Central memory CD8-positive, alpha-beta T cell (primary cell): ENCODE measurements around the gene MAB21L3.

Experiments
- ATAC-seq: fragments of 150-1000 bp; cut with Tn5 transposase; replicated peaks from 2 replicates; pipeline ENCODE4 v1.10.0; 2022; ENCODE audit warnings: mild to moderate bottlenecking, moderate FRiP score, moderate number of reproducible peaks; ENCODE audit not compliant: poor library complexity, severe bottlenecking; ENCODE audit errors: extremely low read depth
- DNase-seq, 2 donors: peaks; one replicate each; pipeline ENCODE4 v3.0.0; 2021; ENCODE audit warnings: low spot score in 2 of 2
- H3K27ac Mint-ChIP-seq: one replicate; pipeline ENCODE4 v1.8.0; 2022; ENCODE audit warnings: low read depth, mild to moderate bottlenecking, moderate library complexity, mixed read lengths
- H3K27me3 Mint-ChIP-seq: one replicate; pipeline ENCODE4 v1.8.0; 2022; ENCODE audit warnings: mixed read lengths
- H3K36me3 Mint-ChIP-seq: one replicate; pipeline ENCODE4 v1.8.0; 2022; ENCODE audit warnings: mild to moderate bottlenecking, moderate library complexity, mixed read lengths; ENCODE audit not compliant: insufficient read depth
- H3K4me1 Mint-ChIP-seq: one replicate; pipeline ENCODE4 v1.8.0; 2022; ENCODE audit warnings: mixed read lengths
- H3K4me3 Mint-ChIP-seq: one replicate; pipeline ENCODE4 v1.8.0; 2022; ENCODE audit warnings: mild to moderate bottlenecking, moderate library complexity, mixed read lengths
- H3K9me3 Mint-ChIP-seq: one replicate; pipeline ENCODE4 v1.8.0; 2022; ENCODE audit warnings: mixed read lengths

The MAB21L3 gene

GRCh38 chr1:116150368-116150767, 39.2 kb downstream of the MAB21L3 start:
- Mint-ChIP-seq H3K36me3 (no peaks in the 10 kb centered on the region), H3K9me3 (no peaks in the 10 kb centered on the region), H3K27me3 (peaks cover 5% of the 10 kb centered on the region), H3K27ac (no peak overlapping the region), H3K4me3 (no peak overlapping the region), H3K4me1 (peaks cover 13% of the 10 kb centered on the region)
- DNase-seq (peak in 1 of 2 donors; percentile 5), ATAC-seq (no peak)

- Mint-ChIP-seq H3K27ac (peak overlapping the region; percentile 72), H3K27me3 (no peaks in the 10 kb centered on the region), H3K4me3 (peak overlapping the region; percentile 60), H3K36me3 (peaks cover 2% of the 10 kb centered on the region), H3K4me1 (peaks cover 9% of the 10 kb centered on the region), H3K9me3 (no peaks in the 10 kb centered on the region)
- ATAC-seq (peak; percentile 98), DNase-seq (peak; percentile 61 to 71)
These were observed 40.8 kb downstream of the MAB21L3 start for GRCh38 chr1:116151739-116152576.

GRCh38 chr1:116152577-116152943, 41.4 kb downstream of the MAB21L3 start:
- Mint-ChIP-seq H3K36me3 (peaks cover 2% of the 10 kb centered on the region), H3K27me3 (no peaks in the 10 kb centered on the region), H3K9me3 (no peaks in the 10 kb centered on the region), H3K4me1 (peaks cover 5% of the 10 kb centered on the region), H3K27ac (peak overlapping the region; percentile 72), H3K4me3 (peak overlapping the region; percentile 60)
- DNase-seq (no peak), ATAC-seq (no peak)

GRCh38 chr1:116152950-116153691, 41.9 kb downstream of the MAB21L3 start:
- H3K27ac Mint-ChIP-seq, result no peak overlapping the region
- DNase-seq, result no peak
- H3K27me3 Mint-ChIP-seq, result no peaks in the 10 kb centered on the region
- H3K9me3 Mint-ChIP-seq, result no peaks in the 10 kb centered on the region
- H3K36me3 Mint-ChIP-seq, result peaks cover 2% of the 10 kb centered on the region
- peaks cover 5% of the 10 kb centered on the region for H3K4me1 Mint-ChIP-seq
- H3K4me3 Mint-ChIP-seq, result no peak overlapping the region
- ATAC-seq, result no peak

GRCh38 chr1:116153692-116154031, 42.5 kb downstream of the MAB21L3 start:
- H3K9me3 Mint-ChIP-seq, result peaks cover 4% of the 10 kb centered on the region
- H3K36me3 Mint-ChIP-seq, result peaks cover 2% of the 10 kb centered on the region
- H3K4me1 Mint-ChIP-seq, result peaks cover 5% of the 10 kb centered on the region
- DNase-seq, result no peak
- no peak for ATAC-seq
- H3K27me3 Mint-ChIP-seq, result no peaks in the 10 kb centered on the region
- H3K4me3 Mint-ChIP-seq, result no peak overlapping the region
- no peak overlapping the region for H3K27ac Mint-ChIP-seq

- H3K36me3 Mint-ChIP-seq, result peaks cover 2% of the 10 kb centered on the region
- peaks cover 5% of the 10 kb centered on the region for H3K4me1 Mint-ChIP-seq
- DNase-seq, result no peak
- no peak for ATAC-seq
- H3K27me3 Mint-ChIP-seq, result no peaks in the 10 kb centered on the region
- peaks cover 10% of the 10 kb centered on the region for H3K9me3 Mint-ChIP-seq
- H3K27ac Mint-ChIP-seq, result no peak overlapping the region
- H3K4me3 Mint-ChIP-seq, result no peak overlapping the region
These were observed 43.3 kb downstream of the MAB21L3 start for GRCh38 chr1:116154536-116154935.

GRCh38 chr1:116157096-116157495, 45.9 kb downstream of the MAB21L3 start:
- no peak for ATAC-seq
- peaks cover 2% of the 10 kb centered on the region for H3K36me3 Mint-ChIP-seq
- H3K27ac Mint-ChIP-seq, result no peak overlapping the region
- DNase-seq, result no peak
- H3K4me3 Mint-ChIP-seq, result no peak overlapping the region
- no peaks in the 10 kb centered on the region for H3K27me3 Mint-ChIP-seq
- peaks cover 10% of the 10 kb centered on the region for H3K9me3 Mint-ChIP-seq
- H3K4me1 Mint-ChIP-seq, result no peaks in the 10 kb centered on the region

- Mint-ChIP-seq H3K4me1 (no peaks in the 10 kb centered on the region), H3K27ac (no peak overlapping the region), H3K9me3 (peaks cover 10% of the 10 kb centered on the region), H3K27me3 (no peaks in the 10 kb centered on the region), H3K36me3 (peaks cover 2% of the 10 kb centered on the region), H3K4me3 (no peak overlapping the region)
- ATAC-seq (no peak), DNase-seq (no peak)
These were observed 48.0 kb downstream of the MAB21L3 start for GRCh38 chr1:116159177-116159576.

GRCh38 chr1:116159611-116160010, 48.4 kb downstream of the MAB21L3 start:
- H3K4me1 Mint-ChIP-seq, result no peaks in the 10 kb centered on the region
- H3K36me3 Mint-ChIP-seq, result peaks cover 2% of the 10 kb centered on the region
- DNase-seq (no peak), ATAC-seq (no peak)
- no peaks in the 10 kb centered on the region for H3K27me3 Mint-ChIP-seq
- peaks cover 10% of the 10 kb centered on the region for H3K9me3 Mint-ChIP-seq
- H3K4me3 Mint-ChIP-seq, result no peak overlapping the region
- no peak overlapping the region for H3K27ac Mint-ChIP-seq

GRCh38 chr1:116161390-116161789, 50.2 kb downstream of the MAB21L3 start:
- ATAC-seq, result no peak
- no peak overlapping the region for H3K27ac Mint-ChIP-seq
- no peak for DNase-seq
- H3K36me3 Mint-ChIP-seq, result no peaks in the 10 kb centered on the region
- no peaks in the 10 kb centered on the region for H3K27me3 Mint-ChIP-seq
- peaks cover 10% of the 10 kb centered on the region for H3K9me3 Mint-ChIP-seq
- H3K4me1 Mint-ChIP-seq, result no peaks in the 10 kb centered on the region
- H3K4me3 Mint-ChIP-seq, result no peak overlapping the region

- no peaks in the 10 kb centered on the region for H3K4me1 Mint-ChIP-seq
- DNase-seq (no peak), ATAC-seq (no peak)
- H3K4me3 Mint-ChIP-seq, result no peak overlapping the region
- H3K9me3 Mint-ChIP-seq, result peaks cover 10% of the 10 kb centered on the region
- H3K36me3 Mint-ChIP-seq, result no peaks in the 10 kb centered on the region
- no peaks in the 10 kb centered on the region for H3K27me3 Mint-ChIP-seq
- no peak overlapping the region for H3K27ac Mint-ChIP-seq
These were observed 50.7 kb downstream of the MAB21L3 start for GRCh38 chr1:116161877-116162390.

GRCh38 chr1:116163533-116163932, 52.3 kb downstream of the MAB21L3 start:
- no peak for ATAC-seq
- peaks cover 5% of the 10 kb centered on the region for H3K36me3 Mint-ChIP-seq
- no peak for DNase-seq
- H3K4me1 Mint-ChIP-seq, result peaks cover 11% of the 10 kb centered on the region
- no peak overlapping the region for H3K27ac Mint-ChIP-seq
- H3K4me3 Mint-ChIP-seq, result no peak overlapping the region
- H3K27me3 Mint-ChIP-seq, result no peaks in the 10 kb centered on the region
- H3K9me3 Mint-ChIP-seq, result peaks cover 6% of the 10 kb centered on the region

GRCh38 chr1:116164150-116164549, 53.0 kb downstream of the MAB21L3 start:
- no peak for DNase-seq
- Mint-ChIP-seq H3K9me3 (peaks cover under 1% of the 10 kb centered on the region), H3K27ac (no peak overlapping the region), H3K36me3 (peaks cover 6% of the 10 kb centered on the region), H3K4me1 (peaks cover 18% of the 10 kb centered on the region), H3K27me3 (no peaks in the 10 kb centered on the region), H3K4me3 (no peak overlapping the region)
- ATAC-seq, result no peak
